ENCODE measurements around the gene HNF4A. TPM values are rescaled to one million over a fixed set of nuclear protein-coding genes. Genes with fewer than 3 reads are reported as not detected.

HNF4A gene
- total and polyA plus RNA-seq, 2 of the 13 experiments (the other 11 are each of a cell fraction or from before 2014, with no cell fraction given), result 80.9 to 169 TPM

DNA sequence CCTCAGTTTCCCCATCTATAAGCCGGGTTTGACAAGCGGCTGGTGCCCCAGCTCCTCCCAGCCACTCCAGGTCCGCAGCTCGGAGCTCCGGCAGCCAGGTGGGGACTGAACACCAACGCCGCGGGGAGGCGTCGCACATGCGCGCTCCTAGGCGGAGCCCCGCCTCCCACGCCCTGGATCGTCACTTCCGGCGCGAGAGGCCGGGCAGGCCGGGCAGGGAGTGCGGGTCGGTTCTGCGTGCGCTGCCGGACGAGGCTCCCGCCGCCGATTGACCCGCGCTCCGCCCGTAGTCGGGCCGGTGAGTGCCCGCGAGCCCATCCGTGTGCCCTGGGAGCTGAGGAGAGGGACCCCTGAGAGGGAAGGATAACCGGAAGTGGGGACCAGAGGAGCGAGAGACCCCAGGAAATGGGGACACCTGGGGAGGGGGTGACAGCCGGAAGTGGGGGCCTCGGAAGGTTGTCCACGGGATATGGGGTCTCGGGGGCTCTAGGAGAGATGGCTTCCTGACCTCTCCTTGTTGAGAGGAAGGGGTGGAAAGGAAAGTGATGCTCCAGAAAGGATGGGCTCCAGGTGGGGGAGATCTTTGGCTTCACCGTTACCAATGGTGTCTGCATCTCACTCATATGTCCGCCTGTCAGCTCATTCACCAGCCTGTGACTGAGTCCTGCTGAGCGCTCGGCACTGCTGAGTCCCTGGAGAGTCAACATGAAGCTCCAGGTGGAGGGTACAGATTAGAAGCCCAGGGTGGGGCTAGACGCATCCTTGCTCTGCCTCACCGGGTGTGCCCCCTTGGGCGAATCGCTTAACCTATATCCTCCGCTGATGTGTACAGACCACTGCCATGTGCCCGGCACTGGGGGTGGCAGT is 120.4 kb downstream of the HNF4A start, which contains the start of gene TTPAL (continued):
- TF ChIP-seq ZNF318 (CRISPR knock-in tag; IDR thresholded peaks at IDR 0.05) (peak; percentile 98; the same call in 1 of the 2 replicates), HHEX (CRISPR knock-in tag; IDR thresholded peaks at IDR 0.05) (0 out of 2 replicates have a peak, but pooled peaks have one; percentile 5), ZSCAN31 (CRISPR knock-in tag; IDR thresholded peaks at IDR 0.05; ENCODE audit: low read depth) (peak; percentile 97), MYNN (CRISPR knock-in tag; IDR thresholded peaks at IDR 0.05; ENCODE audit: low read depth) (peak; percentile 95), PCBP1 (IDR thresholded peaks at IDR 0.05; ENCODE audit: borderline replicate concordance, low read depth, low read length) (0 out of 2 replicates have a peak, but pooled peaks have one; percentile 71), ZNF138 (CRISPR knock-in tag; IDR thresholded peaks at IDR 0.05; ENCODE audit: low read depth) (peak; percentile 96), MTF1 (CRISPR knock-in tag; IDR thresholded peaks at IDR 0.05) (no peak), FOXM1 (CRISPR knock-in tag; IDR thresholded peaks at IDR 0.05) (no peak; the same call in 1 of the 2 replicates), RBM22 (optimal IDR thresholded peaks at IDR 0.05; ENCODE audit: low read length) (peak; percentile 77), SAFB2 (CRISPR knock-in tag; IDR thresholded peaks at IDR 0.05; ENCODE audit: borderline replicate concordance, low read depth) (peak; percentile 99), TFDP2 (CRISPR knock-in tag; IDR thresholded peaks at IDR 0.05) (peak; percentile 92), ZNF441 (CRISPR knock-in tag; IDR thresholded peaks at IDR 0.05; ENCODE audit: borderline replicate concordance) (peak; percentile 95)
- TF ChIP-seq, protein P1, sequence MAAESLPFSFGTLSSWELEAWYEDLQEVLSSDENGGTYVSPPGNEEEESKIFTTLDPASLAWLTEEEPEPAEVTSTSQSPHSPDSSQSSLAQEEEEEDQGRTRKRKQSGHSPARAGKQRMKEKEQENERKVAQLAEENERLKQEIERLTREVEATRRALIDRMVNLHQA (CRISPR knock-in tag; IDR thresholded peaks at IDR 0.05), result no peak
- TF ChIP-seq, protein P2, sequence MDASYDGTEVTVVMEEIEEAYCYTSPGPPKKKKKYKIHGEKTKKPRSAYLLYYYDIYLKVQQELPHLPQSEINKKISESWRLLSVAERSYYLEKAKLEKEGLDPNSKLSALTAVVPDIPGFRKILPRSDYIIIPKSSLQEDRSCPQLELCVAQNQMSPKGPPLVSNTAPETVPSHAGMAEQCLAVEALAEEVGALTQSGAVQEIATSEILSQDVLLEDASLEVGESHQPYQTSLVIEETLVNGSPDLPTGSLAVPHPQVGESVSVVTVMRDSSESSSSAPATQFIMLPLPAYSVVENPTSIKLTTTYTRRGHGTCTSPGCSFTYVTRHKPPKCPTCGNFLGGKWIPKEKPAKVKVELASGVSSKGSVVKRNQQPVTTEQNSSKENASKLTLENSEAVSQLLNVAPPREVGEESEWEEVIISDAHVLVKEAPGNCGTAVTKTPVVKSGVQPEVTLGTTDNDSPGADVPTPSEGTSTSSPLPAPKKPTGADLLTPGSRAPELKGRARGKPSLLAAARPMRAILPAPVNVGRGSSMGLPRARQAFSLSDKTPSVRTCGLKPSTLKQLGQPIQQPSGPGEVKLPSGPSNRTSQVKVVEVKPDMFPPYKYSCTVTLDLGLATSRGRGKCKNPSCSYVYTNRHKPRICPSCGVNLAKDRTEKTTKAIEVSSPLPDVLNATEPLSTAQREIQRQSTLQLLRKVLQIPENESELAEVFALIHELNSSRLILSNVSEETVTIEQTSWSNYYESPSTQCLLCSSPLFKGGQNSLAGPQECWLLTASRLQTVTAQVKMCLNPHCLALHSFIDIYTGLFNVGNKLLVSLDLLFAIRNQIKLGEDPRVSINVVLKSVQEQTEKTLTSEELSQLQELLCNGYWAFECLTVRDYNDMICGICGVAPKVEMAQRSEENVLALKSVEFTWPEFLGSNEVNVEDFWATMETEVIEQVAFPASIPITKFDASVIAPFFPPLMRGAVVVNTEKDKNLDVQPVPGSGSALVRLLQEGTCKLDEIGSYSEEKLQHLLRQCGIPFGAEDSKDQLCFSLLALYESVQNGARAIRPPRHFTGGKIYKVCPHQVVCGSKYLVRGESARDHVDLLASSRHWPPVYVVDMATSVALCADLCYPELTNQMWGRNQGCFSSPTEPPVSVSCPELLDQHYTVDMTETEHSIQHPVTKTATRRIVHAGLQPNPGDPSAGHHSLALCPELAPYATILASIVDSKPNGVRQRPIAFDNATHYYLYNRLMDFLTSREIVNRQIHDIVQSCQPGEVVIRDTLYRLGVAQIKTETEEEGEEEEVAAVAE (CRISPR knock-in tag; IDR thresholded peaks at IDR 0.05; ENCODE audit: borderline replicate concordance), result peak; percentile 87
